Epithelial cell of prostate (primary cell): ENCODE data around the gene DSE.
A peak's percentile ranks its signal among the peaks of the same experiment; 100 is the strongest.

Experiments
- DNase-seq: peaks from one replicate; pipeline ENCODE4 v3.0.0-alpha.2; 2011; ENCODE audit warnings: low read depth, low spot score
- H3K27ac ChIP-seq: fragments of 450-650 bp; 2 replicates; pipeline ENCODE4 v1.5.1; 2017; ENCODE audit warnings: mild to moderate bottlenecking

DSE gene

DNA sequence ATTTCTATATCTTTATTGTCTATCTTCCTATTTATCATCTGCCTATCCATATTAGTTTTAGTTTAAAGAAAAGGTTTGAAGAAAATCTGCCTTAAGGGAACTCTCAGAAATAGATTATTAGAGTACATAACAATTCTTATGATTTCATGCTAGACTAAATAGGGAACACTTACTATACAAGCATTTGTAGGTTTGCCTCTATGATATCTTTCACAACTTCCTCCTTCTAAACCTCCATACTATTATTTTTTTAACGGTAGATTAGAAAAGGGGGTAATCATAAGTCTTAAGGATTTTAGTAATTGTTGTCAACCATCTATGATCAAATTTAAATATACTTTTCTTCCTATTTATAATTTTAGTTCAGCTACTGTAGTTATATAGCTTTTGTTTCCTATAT, 11.6 kb upstream of the DSE start:
- DNase-seq: no peak
- no peak overlapping the region for H3K27ac ChIP-seq

- DNase-seq: no peak
- no peak overlapping the region for H3K27ac ChIP-seq
Observed at GRCh38 chr6:116359835-116360234, 10.9 kb upstream of the DSE start.

- DNase-seq: no peak
- no peak overlapping the region for H3K27ac ChIP-seq
Observed at GRCh38 chr6:116362276-116362675, 8.5 kb upstream of the DSE start.

GRCh38 chr6:116363759-116364158, 7.0 kb upstream of the DSE start:
- no peak for DNase-seq
- no peak overlapping the region for H3K27ac ChIP-seq

DNA sequence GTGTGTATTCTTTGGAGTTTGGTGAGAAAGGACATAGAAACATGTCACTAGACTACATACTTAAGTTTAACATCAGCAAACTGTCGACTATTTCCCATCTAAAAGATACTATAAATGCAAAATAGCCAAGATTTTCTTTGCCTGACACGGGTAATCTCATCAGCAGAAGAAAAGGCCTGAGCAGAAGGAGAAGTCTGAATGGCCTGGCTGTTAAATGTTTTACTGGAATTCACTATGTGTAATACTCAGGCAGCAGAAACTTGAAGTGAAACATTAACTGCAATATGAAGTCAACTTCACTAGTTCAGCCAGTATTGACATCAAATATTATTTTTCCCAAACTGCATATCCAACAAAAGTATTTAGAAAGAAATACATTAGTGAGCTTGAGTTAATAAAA, 6.4 kb upstream of the DSE start:
- no peak for DNase-seq
- H3K27ac ChIP-seq: no peak overlapping the region

DNA sequence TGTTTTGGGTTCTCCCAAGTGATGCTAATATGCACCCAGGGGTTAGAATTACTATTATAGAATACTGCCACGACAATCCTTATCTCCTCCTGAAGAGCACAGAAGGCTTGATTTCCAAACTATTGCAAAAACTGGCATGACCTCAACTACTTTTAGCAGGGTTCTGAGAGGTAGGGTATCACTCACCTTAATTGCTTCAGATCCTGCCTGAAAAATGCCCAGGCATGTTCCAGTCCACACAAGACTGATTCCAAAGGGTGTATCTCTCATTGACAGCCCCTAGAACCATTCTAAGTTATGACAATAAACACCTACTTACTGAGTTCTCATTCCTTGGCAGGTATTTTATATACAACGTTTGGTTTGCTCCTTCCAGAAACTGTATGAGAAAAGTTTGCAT, 5.0 kb upstream of the DSE start:
- H3K27ac ChIP-seq: peak overlapping the region; percentile 88
- DNase-seq: peak; percentile 44

DNA sequence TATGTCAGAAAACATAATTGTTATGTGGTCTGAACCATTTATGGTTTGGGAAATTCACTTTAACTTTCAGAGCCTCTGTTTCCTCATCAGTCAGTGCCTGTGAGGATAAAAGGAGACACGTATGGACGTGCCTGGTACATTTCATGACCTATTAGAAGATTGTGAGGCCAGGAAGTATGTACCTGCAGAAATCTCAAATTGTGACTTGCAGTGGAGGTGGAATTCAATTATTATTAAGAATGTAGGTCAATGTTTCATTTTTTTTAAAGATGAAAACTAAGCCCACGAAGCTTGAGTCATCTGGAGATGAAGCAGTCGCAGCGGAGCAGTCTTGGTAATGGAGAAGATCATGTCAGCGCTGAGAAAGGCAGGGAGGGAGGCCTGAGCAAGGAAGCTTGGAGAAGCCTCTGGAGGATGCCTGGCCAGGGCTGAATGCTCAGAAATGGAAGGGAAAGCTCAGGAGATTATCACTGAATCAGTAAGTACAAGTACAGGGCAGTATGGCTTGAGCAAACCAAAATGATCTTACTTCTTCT, 3.9 kb upstream of the DSE start:
- no peak for DNase-seq
- H3K27ac ChIP-seq: peak overlapping the region; percentile 88

DNA sequence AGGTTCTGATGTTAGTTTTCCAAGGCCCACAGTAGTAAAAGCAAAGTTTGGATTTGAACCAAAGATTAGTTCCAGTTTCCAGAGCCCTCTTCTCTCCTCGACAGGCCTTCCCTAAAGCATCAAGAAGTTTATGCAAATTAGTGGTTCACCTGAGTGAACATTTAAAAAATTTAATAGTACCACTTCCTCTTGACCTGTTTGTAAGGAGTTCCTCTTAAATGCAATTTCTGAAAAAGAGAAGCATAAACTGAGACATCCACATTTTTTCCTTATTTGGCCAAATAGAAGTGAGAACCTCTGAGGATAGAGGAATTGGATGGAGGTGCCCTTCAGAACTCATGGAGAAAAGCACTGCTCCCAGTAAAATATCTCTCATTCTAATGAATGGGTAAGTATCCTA, 1.2 kb upstream of the DSE start:
- peak overlapping the region; percentile 98 for H3K27ac ChIP-seq
- DNase-seq: no peak

- H3K27ac ChIP-seq: peak overlapping the region; percentile 98
- DNase-seq: no peak
Observed at GRCh38 chr6:116369964-116370759, 585 bp upstream of the DSE start.

DNA sequence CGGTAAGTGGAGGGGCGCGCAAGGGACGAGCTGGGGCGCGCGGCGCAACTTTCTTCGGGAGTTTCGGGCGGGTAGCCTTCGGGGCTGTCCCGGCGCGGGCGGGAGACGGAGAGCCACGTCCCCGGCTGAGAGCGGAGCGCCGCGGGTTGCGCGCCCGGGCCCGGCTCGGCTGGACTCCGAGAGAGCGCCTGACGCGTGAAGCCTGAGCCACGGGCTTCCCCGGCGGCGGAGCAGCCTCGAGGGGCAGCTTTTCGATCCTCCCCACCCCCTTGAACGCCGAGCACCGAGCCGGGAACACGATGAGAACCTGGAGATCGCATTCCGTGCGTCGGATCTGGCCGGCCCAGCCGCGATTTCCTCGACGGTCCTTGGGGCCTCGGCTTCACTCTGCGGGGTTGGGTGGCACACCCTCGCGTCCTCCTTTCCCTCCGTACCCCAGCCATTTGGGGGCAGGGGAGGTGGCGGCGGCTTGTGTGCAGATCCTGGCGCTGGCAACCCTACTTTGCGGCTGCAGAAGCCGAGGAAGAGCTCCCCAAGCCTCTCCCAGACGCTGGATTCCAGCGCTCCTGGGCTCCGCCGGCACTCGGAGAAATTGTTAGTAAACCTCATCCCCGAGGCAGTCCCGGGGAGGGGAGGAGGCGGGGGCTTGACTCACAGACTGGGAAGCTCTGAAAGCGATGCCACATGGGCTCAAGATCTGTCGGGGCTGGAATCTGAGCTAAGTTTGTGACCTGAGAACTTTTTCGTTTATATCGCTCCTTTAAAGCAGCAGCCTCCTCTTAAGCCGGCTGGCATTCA, 572 bp downstream of the DSE start:
- DNase-seq: peak; percentile 71
- peak overlapping the region; percentile 98 for H3K27ac ChIP-seq

DNA sequence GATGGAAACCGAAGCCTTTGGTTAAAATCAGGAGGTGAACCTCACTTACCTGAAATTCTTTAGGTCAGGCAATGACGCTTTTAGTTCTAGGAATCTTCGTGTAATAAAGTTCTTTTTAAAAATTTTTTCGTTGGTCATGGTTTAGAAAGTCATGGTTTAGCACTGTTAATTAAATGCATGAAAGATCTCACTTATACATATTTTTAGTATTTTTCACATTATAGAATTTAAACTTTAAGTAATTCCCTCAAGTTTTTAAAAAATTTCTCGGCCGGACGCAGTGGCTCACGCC, 1.1 kb downstream of the DSE start:
- no peak for DNase-seq
- peak overlapping the region; percentile 98 for H3K27ac ChIP-seq

- H3K27ac ChIP-seq: peak overlapping the region; percentile 98
- no peak for DNase-seq
Observed at GRCh38 chr6:116373300-116373699, 2.6 kb downstream of the DSE start.

GRCh38 chr6:116373940-116374339, 3.2 kb downstream of the DSE start:
- peak overlapping the region; percentile 98 for H3K27ac ChIP-seq
- peak; percentile 51 for DNase-seq

DNA sequence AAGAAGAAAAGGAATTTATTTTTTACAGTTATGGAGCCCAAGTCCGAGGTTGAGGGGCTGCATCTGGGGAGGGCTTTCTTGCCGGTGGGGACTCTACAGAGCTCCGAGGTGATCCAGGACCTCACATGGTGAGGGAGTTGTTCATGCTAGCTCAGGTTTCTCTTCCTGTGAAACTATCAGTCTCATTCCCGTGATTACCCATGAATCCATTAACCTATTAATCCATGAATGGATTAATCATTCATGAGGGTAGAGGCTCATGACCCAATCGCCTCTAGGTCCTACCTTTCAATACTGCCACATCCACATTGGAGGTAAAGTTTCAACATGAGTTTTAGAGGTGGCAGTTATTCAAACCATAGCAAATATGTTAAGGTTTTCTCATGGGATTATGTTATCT, 3.8 kb downstream of the DSE start:
- no peak for DNase-seq
- H3K27ac ChIP-seq: peak overlapping the region; percentile 98

GRCh38 chr6:116375262-116375661, 4.5 kb downstream of the DSE start:
- peak overlapping the region; percentile 98 for H3K27ac ChIP-seq
- DNase-seq: no peak

GRCh38 chr6:116376149-116376548, 5.4 kb downstream of the DSE start:
- H3K27ac ChIP-seq: peak overlapping the region; percentile 98
- no peak for DNase-seq

DNA sequence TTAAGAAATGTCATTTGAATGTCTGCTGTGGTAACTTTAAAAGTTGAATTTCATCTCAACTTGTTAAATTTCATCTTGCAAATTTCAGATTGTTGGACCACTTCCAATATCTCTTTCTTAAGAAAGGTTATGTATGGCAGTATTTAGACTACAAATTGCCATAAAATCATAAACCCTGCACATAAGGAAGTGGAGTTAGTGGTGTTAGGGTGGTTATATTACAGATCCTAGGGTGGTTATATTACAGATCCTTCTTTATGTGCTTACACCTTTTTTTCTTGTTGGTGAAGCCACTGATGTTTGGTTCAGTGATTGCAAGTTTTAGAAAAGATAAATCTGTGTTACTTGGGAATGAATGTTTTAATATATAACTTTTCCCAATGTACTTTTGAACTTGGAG, 9.0 kb downstream of the DSE start:
- no peak for DNase-seq
- no peak overlapping the region for H3K27ac ChIP-seq

- peak overlapping the region; percentile 6 for H3K27ac ChIP-seq
- DNase-seq: no peak
Observed at GRCh38 chr6:116380346-116380745, 9.6 kb downstream of the DSE start.

DNA sequence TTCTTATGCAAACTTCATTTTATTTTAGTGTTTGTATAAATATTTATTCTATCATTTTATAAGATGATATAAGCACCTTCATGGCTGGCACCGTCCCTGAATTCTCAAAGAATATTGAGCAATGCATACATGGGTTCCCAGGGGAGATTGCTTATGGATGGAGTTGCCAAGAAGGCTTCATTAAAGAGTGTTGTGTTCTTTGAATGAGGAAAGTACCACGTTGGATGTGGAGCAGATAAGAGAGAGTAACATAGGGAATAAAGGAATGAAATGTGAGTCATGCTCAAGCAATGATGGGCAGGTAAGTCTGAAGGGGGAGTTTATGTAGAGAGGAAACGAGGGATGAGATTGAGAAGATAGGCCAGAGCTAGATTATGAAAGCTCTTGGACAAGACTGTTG, 10.3 kb downstream of the DSE start:
- no peak for DNase-seq
- peak overlapping the region; percentile 6 for H3K27ac ChIP-seq

DNA sequence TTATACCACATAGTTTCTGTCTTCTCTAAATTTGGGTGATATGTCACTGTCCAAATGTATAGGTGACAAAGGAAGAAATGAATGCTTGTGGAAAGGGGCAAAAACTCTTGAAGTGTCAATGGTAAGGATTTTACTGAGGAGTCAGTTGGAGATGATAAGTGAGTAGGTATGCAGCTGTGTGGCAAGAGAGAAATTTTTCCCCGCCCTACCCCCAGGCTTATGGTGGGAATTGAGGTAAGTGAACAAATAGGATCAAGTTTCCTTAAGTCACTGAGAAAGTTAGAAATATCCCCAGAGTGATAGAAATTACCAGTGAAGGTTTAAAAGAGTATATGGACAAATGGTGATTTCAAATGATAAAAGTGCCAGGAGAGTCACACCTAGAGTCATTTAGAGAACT, 11.8 kb downstream of the DSE start:
- peak overlapping the region; percentile 98 for H3K27ac ChIP-seq
- no peak for DNase-seq

DNA sequence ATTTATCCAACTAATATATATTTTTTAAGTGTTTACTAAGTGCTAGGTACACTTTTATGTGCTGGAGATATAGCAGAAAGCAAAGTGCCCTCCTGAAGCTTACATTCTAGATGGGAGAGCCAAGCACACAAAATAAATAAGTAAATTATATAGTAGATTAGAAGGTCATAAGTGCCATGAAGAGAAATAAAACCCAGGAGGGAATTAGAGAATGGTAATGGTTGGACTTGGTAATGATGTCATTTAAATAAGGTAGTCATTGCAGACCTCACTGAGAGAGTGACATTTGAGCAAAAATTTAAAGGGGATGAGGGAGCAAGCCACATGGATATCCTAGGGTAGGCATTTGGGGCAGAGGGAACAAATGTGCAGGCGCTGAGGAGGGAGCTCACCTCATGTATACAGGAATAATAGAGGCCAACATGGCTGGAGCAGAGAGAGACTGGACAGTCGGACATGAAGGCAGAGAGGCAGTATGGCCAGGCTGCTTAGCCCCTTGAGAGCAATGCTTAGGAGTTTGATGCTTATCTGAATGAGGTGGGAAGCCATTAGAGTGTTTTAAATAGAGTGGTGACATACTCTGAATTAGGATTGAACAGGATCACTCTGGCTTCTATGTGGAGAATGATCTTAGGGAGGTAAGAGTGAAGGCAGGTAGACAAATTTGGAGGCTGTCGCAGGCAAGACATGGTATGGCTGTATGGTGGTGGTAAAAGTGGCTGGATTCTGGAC, 14.1 kb downstream of the DSE start:
- peak overlapping the region; percentile 98 for H3K27ac ChIP-seq
- DNase-seq: no peak
